ENCODE results near the gene TNS3.

Gene TNS3

GRCh38 chr7:47580811-47581331 is 1.0 kb downstream of the TNS3 start:
- DNase-seq, result no peak

GRCh38 chr7:47580175-47580706 is 1.7 kb downstream of the TNS3 start:
- no peak for DNase-seq

- no peak for DNase-seq
These were observed 2.5 kb downstream of the TNS3 start for GRCh38 chr7:47579458-47579857.

GRCh38 chr7:47578579-47579270 is 3.2 kb downstream of the TNS3 start:
- no peak for DNase-seq

GRCh38 chr7:47577321-47577919 is 4.5 kb downstream of the TNS3 start:
- DNase-seq, result no peak

- DNase-seq, result no peak
These were observed 5.0 kb downstream of the TNS3 start for GRCh38 chr7:47576866-47577306.

- no peak for DNase-seq
These were observed 5.7 kb downstream of the TNS3 start for GRCh38 chr7:47576031-47576865.

- no peak for DNase-seq
These were observed 7.2 kb downstream of the TNS3 start for GRCh38 chr7:47574482-47575329.

GRCh38 chr7:47573758-47574481 is 8.0 kb downstream of the TNS3 start:
- DNase-seq, result no peak

- no peak for DNase-seq
These were observed 8.8 kb downstream of the TNS3 start for GRCh38 chr7:47572939-47573757.

- DNase-seq, result no peak
These were observed 9.8 kb downstream of the TNS3 start for GRCh38 chr7:47572094-47572445.

GRCh38 chr7:47571331-47572093 is 10.4 kb downstream of the TNS3 start:
- no peak for DNase-seq

GRCh38 chr7:47570649-47571050 is 11.3 kb downstream of the TNS3 start:
- DNase-seq, result no peak

GRCh38 chr7:47568547-47568946 is 13.4 kb downstream of the TNS3 start:
- DNase-seq, result no peak

GRCh38 chr7:47568056-47568455 is 13.9 kb downstream of the TNS3 start:
- no peak for DNase-seq

- no peak for DNase-seq
These were observed 16.2 kb downstream of the TNS3 start for GRCh38 chr7:47565640-47566250.

- DNase-seq, result no peak
These were observed 18.4 kb downstream of the TNS3 start for GRCh38 chr7:47563521-47563920.

- no peak for DNase-seq
These were observed 20.0 kb downstream of the TNS3 start for GRCh38 chr7:47561715-47562446.
